Peyer's patch (tissue), 4 donors: ENCODE results near the gene MYT1. TPM values are rescaled to one million over a fixed set of nuclear protein-coding genes. Genes with fewer than 3 reads are reported as not detected.
A peak's percentile ranks its signal among the peaks of the same experiment; 100 is the strongest.

Experiments used
- DNase-seq, 3 donors: peaks; one replicate each; pipeline ENCODE4 v3.0.0-alpha.2; 2017 to 2019
- H3K27ac ChIP-seq, 4 donors: fragments of 200-600 bp; sonication (generic); one replicate each; pipeline ENCODE4 v1.5.1; 2016 to 2019
- H3K27me3 ChIP-seq, 2 donors: fragments of 200-600 bp; sonication (generic); one replicate each; pipeline ENCODE4 v1.5.1; 2019
- H3K36me3 ChIP-seq, 3 donors: fragments of 200-600 bp; sonication (generic); one replicate each; pipeline ENCODE4 v1.5.1; 2016 to 2019
- H3K4me1 ChIP-seq, 4 donors: fragments of 200-600 bp; sonication (generic); one replicate each; pipeline ENCODE4 v1.5.1; 2016 to 2019
- H3K4me3 ChIP-seq, 4 donors: fragments of 200-600 bp; sonication (generic); 1 replicate in 3 of 4; 2 replicates in 1 of 4; pipeline ENCODE4 v1.5.1; 2016 to 2019; ENCODE audit warnings: mild to moderate bottlenecking in 1 of 4
- H3K9me3 ChIP-seq, 4 donors: fragments of 200-600 bp; sonication (generic); one replicate each; pipeline ENCODE4 v1.5.1; 2016 to 2019; ENCODE audit warnings: mild to moderate bottlenecking in 1 of 4
- CTCF ChIP-seq, 6 experiments: fragments of 450-650 bp in 4 of 6; fragments of 200-600 bp in 2 of 6; sonication (generic) in 1 of 6; IDR thresholded peaks; one replicate each; pipeline ENCODE4 v1.5.1; 2017 to 2019; ENCODE audit warnings: antibody characterized with exemption in 6 of 6, mild to moderate bottlenecking in 3 of 6, moderate library complexity in 1 of 6
- POLR2A ChIP-seq, 2 donors: fragments of 450-650 bp; IDR thresholded peaks; one replicate each; pipeline ENCODE4 v1.5.1; 2017; ENCODE audit warnings: antibody characterized with exemption in 2 of 2, mild to moderate bottlenecking in 2 of 2, moderate library complexity in 2 of 2
- total RNA-seq, 4 donors: library from RNA; depleted of rRNA; stranded (reverse); fragments of >200 nt; gene quantifications; one replicate each; pipeline ENCODE4 v1.1.0, GENCODE V29; 2016

Gene MYT1
- total RNA-seq, 4 donors from 2014 or later: 0.18 to 0.83 TPM; not detected in 2

- Histone ChIP-seq H3K4me3 (no peak overlapping the region), H3K27me3 (no peaks in the 10 kb centered on the region), H3K27ac (no peak overlapping the region), H3K36me3 (no peaks in the 10 kb centered on the region), H3K4me1 (no peaks in the 10 kb centered on the region), H3K9me3 (no peaks in the 10 kb centered on the region)
- TF ChIP-seq POLR2A (IDR thresholded peaks at IDR 0.05): no peak
- no peak for TF ChIP-seq CTCF (IDR thresholded peaks at IDR 0.05)
- DNase-seq: no peak
These were observed 4.5 kb upstream of the MYT1 start for GRCh38 chr20:64159711-64160110.

DNA sequence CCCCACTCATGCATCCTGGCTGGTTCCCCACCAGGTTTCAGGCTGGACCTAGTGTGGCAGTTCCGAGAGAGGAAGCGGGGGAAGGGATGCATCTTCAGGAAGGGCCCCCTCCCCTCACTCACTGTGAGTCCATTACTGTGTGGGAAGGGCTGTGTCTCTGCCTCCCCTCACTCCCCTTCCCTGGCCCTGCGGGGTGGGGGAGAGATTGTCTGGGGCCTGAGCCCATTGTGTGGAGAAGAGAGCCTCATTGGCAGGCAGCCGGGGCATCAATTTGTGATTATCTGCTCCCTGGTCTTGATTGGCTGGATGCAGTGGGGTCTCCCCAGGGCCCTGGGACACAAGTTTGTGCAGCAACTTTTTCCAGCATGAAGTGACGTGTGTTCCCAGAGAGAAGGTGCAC lies 4.1 kb upstream of the MYT1 start:
- Histone ChIP-seq H3K27ac (no peak overlapping the region), H3K36me3 (no peaks in the 10 kb centered on the region), H3K4me3 (no peak overlapping the region), H3K4me1 (no peaks in the 10 kb centered on the region), H3K9me3 (no peaks in the 10 kb centered on the region), H3K27me3 (no peaks in the 10 kb centered on the region)
- no peak for TF ChIP-seq CTCF (IDR thresholded peaks at IDR 0.05)
- no peak for TF ChIP-seq POLR2A (IDR thresholded peaks at IDR 0.05)
- DNase-seq: no peak

- H3K27me3 ChIP-seq: no peaks in the 10 kb centered on the region
- no peak overlapping the region for H3K4me3 ChIP-seq
- H3K9me3 ChIP-seq: no peaks in the 10 kb centered on the region
- H3K27ac ChIP-seq: no peak overlapping the region
- no peak for TF ChIP-seq POLR2A (IDR thresholded peaks at IDR 0.05)
- H3K4me1 ChIP-seq: no peaks in the 10 kb centered on the region
- H3K36me3 ChIP-seq: no peaks in the 10 kb centered on the region
- DNase-seq: no peak
These were observed 3.5 kb upstream of the MYT1 start for GRCh38 chr20:64160526-64161355.

GRCh38 chr20:64161356-64162238 lies 2.7 kb upstream of the MYT1 start:
- no peaks in the 10 kb centered on the region for H3K4me1 ChIP-seq
- no peak overlapping the region for H3K4me3 ChIP-seq
- TF ChIP-seq CTCF (IDR thresholded peaks at IDR 0.05) (no peak), POLR2A (IDR thresholded peaks at IDR 0.05) (no peak)
- peak in 2 of 3 donors; percentile 51 to 55 for DNase-seq
- no peaks in the 10 kb centered on the region for H3K27me3 ChIP-seq
- no peaks in the 10 kb centered on the region for H3K9me3 ChIP-seq
- H3K36me3 ChIP-seq: no peaks in the 10 kb centered on the region
- no peak overlapping the region for H3K27ac ChIP-seq

DNA sequence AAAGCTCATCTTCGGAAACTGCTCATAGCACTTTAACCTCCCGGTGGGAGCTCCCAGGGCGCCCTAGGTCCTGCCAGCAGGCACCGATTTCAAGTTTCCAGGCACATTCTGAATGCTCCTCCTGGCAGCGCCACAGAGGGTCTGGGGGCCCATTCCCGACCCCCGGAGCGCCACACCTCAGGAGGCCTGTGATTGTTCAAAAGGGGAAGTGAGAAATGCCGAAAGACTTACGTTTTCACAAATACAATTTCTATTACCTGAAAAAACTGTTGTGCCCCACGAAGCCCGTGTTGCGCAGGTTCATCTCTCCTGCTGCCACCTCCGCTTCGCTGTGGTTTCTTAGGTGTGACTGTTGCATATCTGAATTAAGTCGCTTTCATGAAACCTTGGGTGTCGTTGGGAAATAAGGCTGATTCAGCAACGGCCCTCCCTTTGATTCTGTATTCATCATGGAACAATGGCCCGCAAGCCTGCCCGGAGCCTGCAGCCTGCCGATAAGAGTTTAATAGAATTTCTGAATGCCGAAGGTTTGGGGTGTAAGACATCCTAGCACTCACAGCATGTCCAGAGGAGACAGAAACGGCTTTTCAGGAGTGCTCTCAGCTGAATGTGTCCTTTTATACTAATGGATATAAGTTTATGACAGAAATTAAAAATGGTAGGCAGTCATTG lies 1.9 kb upstream of the MYT1 start:
- no peaks in the 10 kb centered on the region for H3K36me3 ChIP-seq
- no peaks in the 10 kb centered on the region for H3K4me1 ChIP-seq

More for the DNA sequence above, 1.9 kb upstream of the MYT1 start:
- Histone ChIP-seq H3K9me3 (no peaks in the 10 kb centered on the region), H3K4me3 (no peak overlapping the region), H3K27ac (no peak overlapping the region), H3K27me3 (no peaks in the 10 kb centered on the region)
- no peak for DNase-seq
- no peak for TF ChIP-seq POLR2A (IDR thresholded peaks at IDR 0.05)
- no peak for TF ChIP-seq CTCF (IDR thresholded peaks at IDR 0.05)
